Activated CD8-positive, alpha-beta memory T cell treated with anti-CD3 and anti-CD28 coated beads, Interleukin-2, amount 50 U/mL, for 48 hours (primary cell): ENCODE measurements around the gene PITPNM2.

ENCODE experiments used
- DNase-seq: peaks from one replicate; pipeline ENCODE4 v3.0.0-alpha.2; 2020

The PITPNM2 gene

GRCh38 chr12:123150744-123151456 lies at the start of gene PITPNM2:
Gene PITPNM2 (minus strand): TSS chr12:123151090. CDS start chr12:123034590, 116,500 bp downstream.
- DNase-seq = peak; percentile 81

- DNase-seq = peak; percentile 43
Observed at GRCh38 chr12:123200414-123200813, 49.5 kb upstream of the PITPNM2 start.

DNA sequence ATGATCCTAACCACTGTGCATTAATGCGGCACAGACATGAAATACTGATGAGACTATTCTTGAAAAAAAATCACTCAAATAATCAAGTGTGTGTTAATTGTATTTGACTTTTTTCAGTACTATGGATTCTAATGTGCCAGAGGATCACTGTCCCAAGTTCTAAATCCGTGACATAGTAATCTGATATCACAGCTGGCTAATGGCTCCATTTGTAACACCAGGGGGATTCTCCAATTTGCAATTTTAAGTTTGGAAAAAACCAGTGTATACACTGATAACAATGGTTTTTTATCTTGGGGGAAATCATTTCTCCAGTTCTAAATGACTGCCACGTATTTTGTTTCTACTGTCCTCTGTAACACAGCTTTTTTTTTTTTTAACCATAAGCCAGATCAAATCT lies 49.0 kb upstream of the PITPNM2 start:
- no peak for DNase-seq

DNA sequence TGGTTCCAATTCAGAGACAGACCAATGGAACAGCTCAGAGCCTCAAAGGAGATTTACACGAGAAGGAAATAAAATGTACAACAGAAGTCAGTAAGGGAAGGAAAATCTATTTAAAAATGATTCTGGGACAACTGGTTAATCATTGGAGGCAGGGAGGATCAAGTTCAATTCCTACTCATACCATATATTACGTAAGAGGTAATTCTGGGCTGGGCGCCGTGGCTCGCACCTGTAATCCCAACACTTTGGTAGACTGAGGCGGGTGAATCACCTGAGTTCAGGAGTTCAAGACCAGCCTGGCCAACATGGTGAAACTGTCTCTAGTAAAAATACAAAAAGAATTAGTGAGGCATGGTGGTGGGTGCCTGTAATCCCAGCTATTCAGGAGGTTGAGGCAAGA lies 36.7 kb upstream of the PITPNM2 start:
- DNase-seq = no peak

- no peak for DNase-seq
Observed at GRCh38 chr12:123180171-123180570, 29.3 kb upstream of the PITPNM2 start.

DNA sequence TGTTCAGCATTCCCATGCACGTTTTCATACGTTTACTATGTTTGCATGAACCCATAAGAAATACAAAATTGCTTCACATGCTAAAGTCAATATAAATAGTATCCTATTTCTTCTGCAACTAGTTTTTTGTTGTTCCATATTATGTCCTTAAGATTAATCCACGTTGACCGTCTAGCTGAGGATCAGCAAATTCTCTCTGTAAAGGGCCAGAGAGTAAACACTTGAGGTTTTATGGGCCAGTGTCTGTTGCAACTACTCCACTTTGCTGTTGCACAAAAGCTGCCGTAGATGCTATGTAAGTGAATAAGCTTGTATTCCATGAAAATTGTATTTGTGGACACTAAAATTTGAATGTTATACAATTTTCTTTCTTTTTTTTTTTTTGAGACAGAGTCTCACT lies 21.1 kb upstream of the PITPNM2 start:
- DNase-seq = no peak

DNA sequence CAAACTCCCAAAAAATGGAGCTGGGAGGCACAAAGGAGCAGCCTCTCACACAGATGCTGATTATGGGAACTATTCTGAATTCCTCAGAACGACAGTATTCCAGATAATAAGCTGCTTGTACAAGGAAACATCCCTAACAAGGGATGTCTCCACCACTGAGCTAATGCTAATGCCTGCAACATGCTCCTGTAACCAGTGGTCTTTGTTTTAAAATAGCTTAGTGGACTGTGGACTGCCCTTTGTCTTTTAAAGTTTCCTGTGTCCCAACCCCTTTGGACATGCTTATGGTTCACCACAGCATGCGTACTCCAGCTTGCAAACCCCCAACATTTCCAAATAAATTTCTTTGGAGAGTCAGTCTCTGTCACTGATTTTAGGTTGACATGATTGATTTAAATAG lies 16.4 kb upstream of the PITPNM2 start:
- DNase-seq = peak; percentile 0

DNA sequence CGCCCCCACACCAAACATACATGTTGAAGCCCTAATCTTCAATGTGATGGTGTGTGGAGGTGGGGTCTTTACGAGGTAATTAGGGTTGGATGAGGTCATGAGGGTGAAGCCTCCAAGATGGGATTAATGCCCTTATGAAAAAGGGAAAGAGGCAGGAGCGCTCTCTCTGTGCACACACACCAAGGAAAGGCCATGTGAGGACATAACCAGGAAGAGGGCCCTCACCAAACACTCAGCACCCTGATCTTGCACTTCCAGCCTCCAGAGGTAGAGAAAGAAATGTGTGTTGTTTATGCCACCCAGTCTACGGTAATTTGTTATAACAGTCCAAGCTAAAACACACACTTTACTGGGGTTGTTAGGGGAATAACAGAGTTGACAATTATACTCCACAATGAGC lies 14.6 kb upstream of the PITPNM2 start:
- peak; percentile 23 for DNase-seq

GRCh38 chr12:123164710-123165261 lies 13.9 kb upstream of the PITPNM2 start:
- DNase-seq = peak; percentile 32

DNA sequence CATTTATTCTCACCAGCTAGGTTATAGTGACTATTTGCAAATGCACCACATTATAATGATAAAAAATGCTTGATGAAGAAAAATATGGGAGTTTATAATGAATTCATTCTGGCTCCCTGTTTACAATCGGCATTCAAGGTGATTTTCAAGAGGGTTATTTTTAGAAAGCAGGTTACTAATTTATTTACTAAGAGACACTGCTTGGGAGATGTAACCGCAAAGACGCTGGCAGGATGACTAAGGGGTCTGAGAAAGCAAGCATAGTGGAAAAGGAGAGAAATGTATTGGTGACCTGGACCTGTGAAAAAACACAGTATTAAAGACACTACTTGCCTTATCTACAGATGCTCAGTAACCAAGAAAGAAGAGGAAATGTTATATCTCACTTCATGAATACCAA lies 13.3 kb upstream of the PITPNM2 start:
- no peak for DNase-seq

GRCh38 chr12:123163227-123163626 lies 12.3 kb upstream of the PITPNM2 start:
- DNase-seq = no peak

DNA sequence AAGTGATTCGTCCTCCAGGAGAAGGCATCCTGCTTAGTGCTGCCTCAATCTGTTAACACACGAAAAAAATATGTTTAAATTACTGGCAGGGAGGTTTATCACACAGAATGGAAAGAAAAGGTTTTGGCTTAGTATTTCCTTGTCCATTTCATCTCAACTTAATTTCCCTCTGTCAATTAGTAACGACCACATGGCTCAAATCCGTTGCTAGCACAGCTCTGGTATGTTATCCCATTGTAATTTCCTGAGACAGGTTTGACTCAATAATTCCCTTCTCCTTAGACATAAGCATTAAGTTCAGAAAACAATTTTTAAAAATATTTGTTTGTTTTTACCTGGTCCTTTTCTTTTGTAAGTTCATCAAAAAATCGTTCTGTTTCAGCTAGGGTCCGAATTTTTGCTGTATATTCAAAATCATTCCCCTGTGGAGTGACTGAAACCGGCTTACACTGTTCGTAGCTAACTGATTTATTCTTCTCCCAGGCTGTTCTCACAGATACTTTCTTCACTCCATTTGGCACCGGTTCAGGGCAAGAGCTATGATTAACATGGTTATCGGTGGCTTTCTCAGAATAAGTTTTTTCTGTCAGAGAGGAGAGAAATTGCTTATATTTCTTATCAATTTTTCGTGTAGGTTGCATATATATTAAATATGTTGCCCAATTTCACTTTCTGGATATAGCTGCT lies 10.1 kb upstream of the PITPNM2 start:
- no peak for DNase-seq

DNA sequence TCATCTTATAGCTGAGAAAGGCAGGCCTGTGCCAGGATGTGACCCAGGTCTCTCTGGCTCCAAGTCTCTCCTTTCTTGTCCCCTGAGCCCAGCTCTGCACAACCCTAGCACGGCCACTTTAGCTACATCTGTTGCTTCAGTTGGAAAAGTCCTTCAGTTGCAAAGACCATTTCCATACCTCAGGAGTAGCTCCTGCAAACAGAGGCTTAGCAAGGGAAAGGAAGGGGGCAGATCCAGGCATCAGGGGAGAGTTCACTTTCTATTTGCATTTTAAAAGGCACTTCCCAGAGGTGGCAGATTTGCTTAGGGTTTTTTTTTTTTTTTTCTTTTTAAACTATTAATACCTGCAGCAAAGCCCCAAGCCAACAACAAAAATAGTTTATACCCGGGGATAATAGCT lies 3.0 kb upstream of the PITPNM2 start:
- DNase-seq = no peak

DNA sequence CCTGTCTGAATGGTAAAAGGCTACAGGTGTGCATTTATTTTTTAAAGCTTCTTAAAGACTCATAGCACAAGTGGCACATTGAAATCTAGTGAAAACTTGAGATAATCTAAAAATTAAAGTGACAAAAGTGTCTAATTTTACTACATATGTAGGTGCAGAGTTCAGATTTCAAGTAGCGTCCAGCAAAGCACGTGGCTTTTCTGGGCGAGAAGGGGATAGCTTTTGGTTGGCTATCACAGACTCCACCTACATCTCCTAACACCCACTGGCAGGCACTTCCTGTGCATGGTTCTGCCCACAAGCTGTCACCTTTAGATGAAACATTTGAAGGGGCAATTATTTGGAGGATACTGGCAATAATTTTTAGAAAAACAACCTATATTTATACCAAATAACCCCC lies 1.9 kb upstream of the PITPNM2 start:
- DNase-seq = no peak

GRCh38 chr12:123151457-123152454 lies 866 bp upstream of the PITPNM2 start:
- DNase-seq = peak; percentile 65

DNA sequence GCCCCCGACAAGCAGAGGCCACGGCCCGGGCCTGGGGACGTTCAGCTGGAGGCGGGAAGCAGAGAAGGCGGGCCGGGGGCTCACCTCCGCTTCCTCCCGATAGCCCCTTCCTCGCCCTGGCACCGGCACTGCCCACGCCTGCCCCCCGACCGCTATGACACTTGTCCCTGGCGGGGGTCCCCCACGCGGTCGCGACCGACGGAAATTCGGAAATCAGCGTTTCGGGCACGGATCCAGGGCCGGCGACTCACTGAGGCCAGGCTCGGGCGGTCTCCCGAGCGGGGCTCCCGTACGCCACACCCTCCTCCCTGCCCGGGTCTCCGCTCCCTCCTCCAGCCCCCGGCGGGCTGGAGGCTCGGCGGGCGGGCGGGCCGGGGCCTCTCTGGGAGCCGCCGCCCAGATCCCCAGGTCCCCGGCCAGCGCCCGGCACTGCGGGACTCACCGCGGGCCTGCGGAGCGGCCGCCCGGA lies 581 bp downstream of the PITPNM2 start:
- DNase-seq = peak; percentile 68

GRCh38 chr12:123149501-123150274 lies 1.2 kb downstream of the PITPNM2 start:
- no peak for DNase-seq

DNA sequence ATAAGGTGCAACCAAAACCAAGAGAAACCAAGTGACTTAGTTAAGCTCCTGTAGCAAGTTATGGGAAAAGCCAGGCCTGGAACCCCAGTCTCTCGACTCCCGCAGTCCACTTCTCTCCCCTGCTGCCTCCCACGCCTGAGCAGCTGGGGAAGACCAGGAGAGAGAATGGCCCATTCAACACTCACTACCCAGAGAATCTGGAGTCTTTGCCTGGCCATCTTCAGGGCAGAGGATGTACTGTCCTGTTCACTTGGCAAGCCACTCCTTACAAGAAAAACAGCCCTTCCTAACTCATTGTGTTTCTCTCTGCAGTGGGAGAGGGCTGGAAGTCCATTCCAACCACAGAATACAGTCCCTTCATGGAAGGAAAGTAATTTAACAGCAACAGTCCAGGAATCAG lies 1.8 kb downstream of the PITPNM2 start:
- no peak for DNase-seq

DNA sequence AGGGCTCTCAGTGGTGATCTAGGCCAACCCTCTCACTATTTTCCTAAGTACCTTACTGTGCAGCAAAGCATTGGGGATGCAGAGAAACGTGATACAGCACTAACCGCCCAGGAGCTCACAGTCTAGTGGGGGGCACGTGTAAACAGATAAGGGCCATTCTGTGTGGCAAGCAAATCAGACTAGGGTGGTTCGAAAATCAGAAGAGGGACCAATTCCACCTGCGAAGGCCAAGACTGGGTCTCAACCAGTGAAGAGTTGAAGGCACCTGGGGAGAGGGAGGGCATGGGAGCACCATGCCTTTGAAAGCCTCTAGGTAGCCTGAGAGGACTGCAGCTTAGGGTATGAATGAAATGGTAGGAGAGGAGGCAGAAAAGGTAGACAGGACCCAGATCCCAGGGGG lies 2.2 kb downstream of the PITPNM2 start:
- DNase-seq = no peak

DNA sequence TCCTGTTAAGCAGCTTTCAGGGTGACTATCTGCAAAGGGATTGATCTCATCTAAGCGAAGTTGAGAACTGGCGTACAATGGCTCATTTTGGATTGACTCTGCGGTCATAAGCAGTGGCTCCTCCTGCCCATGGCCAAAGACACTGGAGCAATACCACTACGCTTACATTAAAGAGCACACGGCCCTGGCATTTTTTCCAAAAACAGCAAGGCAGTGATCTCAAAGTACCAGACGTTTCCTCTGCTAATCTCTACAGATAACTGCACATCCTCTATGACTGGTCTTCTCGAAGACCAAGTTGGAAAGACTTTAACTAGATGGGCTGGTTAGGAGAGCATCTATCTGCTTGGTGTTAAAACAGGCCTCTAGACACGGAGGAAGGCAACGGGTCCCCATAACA lies 2.7 kb downstream of the PITPNM2 start:
- no peak for DNase-seq

GRCh38 chr12:123145211-123145610 lies 5.7 kb downstream of the PITPNM2 start:
- DNase-seq = no peak
